Stimulated activated CD4-positive, alpha-beta T cell treated with anti-CD3 and anti-CD28 coated beads, TNF-alpha, amount 100 ng/mL, for 4 hours (primary cell): Measurements from ENCODE around the gene ACSF3.
"Not testable (repeated sequence)": the region's sequence is repeated elsewhere in the genome, so short reads cannot be mapped to it uniquely, and the experiment has no call there.

Source experiments
- DNase-seq, 3 experiments: peaks; one replicate each; pipeline ENCODE4 v3.0.0-alpha.2; 2020; ENCODE audit warnings: low read depth in 3 of 3

ACSF3 gene

DNA sequence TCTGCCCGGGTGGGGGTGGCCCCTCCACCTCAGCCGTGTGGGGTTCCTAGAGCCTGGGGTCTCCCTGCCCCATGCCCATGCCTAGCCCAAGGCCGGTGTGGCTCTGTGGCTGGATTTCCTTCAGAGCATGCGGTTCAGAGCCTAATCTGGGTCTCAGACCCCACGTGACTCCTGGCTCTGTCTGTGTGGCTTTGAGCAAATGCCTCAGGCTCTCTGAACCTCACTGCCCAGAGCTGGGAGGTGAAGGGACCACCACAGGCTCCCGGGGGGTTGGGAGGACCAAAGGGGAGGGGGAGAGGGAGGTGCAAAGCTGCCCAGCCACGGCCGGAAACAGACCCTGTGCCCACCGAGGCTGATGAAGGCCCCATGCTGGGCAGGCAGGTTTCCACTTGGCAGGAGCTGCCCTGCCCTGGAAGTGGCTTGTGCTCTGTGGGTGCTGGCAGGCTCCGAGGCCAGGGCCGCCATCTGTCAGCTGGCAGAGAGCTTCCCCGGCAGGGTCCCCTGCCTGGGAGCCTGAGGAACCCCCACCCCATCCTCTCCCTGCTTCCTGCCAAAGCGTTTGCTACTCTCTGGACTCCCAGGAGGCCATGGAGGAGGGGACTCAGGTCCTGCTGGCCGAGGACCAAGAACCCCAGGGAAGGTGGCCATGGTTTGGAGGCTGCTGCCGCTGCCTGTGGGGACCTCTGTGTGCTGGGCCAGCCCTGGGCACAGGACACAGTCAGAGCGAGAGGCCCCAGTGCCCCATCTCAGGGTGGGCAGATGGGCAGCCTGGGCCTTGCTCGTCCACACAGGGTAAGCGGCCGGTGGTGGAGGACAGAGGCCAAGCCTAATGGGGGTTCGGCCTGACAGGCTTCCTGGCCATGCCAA lies 81.9 kb downstream of the ACSF3 start:
- DNase-seq: no peak

DNA sequence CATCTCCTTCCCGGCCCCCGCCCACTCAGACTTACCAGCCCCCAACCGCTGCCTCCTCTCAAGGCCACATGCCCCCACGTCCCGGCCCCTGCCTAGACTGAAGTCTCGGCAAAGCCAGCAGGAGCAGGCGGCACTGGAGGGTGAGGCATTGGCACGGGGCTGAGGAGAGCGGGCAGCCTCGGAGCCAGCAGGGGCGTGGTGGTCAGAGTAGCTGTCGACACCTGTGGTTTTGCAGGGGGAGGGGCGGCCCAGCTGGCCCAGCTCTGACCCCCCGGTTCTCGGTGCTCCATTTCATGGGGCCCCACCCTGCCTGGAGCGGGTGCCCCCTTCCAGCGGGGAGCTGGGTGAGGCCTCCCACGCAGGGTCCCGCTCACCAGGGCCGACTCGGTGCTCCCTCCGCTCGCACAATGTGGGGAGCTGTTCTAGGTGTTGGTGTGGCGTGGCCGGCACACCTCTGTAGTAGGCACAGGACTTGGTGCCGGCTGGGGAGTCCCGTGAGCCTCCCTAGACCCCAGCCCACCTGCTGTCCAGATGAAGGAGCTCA lies 82.6 kb downstream of the ACSF3 start:
- no peak for DNase-seq

DNA sequence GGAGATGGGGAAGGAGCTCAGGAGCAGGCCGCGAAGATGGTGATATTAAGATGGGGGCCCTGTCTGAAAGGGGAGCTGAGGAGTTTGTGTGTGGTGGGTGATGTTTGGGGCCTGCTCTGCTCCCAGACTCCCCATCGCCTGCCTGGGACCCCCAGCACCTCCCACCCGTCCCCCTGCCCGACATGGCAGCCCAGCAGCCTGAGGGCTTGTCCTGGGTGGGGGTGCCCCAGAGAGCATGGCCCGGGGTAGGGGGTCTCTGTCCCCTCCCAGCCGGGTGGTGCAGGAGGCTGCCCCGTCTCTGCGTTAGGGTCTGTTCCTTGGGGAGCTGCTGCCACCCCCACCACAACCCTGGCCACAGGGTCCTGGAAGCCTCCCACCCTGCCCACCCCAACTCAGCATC lies 83.1 kb downstream of the ACSF3 start:
- no peak for DNase-seq

DNA sequence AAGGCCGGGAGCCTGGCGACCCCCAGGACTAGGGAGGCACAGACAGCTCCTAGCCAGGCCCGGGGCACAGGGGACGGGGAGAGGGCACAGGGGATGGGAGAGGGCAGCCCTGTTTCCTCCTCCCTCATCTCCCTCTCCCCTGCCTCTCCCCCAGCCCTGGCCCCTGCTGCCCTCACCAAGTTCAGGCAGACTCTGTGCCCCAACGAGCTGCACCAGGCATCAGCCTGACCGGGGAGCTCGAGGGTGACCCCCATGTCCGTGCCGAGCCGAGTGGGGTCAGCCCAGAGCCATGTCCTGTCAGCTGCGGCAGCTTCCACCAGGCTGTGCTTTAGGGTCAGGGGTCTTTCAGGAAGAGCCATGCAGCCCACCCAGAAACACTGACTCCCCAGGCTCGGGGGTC lies 83.8 kb downstream of the ACSF3 start:
- no peak for DNase-seq

DNA sequence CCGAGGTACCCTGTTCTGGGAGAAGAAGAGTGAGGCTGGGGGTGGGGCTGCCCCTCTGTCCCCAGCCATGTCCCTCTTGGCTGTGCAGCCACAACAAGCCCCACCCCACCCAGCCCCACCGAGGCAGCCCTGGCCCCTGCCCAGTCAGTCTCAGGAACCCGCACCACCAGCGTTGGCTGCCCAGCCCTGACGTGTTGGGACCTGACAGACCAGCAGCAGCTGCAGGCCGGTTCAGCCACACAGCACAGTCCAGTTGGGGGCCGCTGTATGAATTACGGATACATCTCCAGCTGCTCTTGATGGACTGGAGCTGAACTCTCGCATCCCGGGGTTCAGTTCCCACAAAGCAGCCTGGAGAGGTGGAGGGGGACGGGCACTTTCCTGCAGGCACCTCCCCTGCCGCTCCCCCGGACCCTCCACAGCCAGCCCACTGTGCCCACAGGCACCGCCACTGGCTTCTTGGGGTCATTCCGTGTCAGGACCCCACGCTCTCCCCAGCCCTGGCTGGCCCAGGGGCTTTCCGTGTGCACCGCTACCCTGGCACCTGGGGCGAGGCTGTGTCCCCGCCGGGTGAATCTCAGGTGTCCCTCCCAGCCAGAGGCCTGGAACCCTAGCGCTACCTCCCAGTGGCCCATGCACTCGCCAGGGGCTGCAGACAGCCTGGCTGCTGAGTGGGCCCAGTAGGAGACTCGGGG lies 84.9 kb downstream of the ACSF3 start:
- DNase-seq: no peak

DNA sequence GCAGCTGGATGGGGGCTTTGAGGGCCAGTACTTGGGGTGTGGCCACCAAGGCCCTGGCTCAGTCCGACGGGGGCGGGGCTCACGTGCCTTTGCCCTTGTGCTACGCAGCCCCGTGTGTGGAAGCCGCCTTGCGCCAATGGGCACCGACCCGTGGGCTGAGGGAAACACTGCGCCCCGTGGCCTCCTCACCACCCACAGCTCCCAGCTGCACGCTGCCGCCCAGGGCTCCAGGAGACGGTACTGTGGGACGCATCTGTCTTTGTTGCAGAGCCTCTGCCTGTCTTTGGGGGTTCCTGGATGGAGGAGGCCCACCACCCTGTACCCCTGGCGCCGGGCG lies 85.5 kb downstream of the ACSF3 start:
- no peak for DNase-seq

DNA sequence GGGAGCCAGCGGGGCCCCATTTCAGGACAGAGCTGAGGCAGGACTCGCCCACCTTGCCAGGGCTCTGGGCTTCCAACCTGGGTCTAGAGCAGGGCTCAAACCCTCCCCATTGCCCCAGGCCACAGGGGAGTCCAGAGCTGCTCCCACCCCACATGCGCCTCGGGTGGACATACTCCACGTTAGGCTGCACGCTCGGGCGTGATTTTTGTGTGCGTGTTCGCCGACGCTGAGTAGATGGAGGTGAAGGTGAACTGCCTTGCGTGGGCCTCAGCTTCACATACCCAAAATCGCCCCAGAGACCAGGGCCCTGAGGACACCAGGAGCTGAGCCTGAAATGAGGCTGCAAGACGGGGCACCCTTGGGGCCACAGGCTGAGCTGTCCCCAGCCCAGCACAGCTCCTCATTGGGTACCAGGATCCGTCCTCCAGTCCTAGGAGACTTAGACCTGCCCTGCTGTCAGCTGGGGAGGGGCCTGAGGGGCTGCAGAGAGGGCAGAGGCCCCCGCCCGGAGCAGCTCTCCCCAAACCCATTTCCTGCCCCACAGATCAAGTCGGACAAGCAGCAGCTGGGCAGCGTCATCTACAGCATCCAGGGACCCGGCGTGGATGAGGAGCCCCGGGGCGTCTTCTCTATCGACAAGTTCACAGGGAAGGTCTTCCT lies 86.1 kb downstream of the ACSF3 start:
- no peak for DNase-seq

DNA sequence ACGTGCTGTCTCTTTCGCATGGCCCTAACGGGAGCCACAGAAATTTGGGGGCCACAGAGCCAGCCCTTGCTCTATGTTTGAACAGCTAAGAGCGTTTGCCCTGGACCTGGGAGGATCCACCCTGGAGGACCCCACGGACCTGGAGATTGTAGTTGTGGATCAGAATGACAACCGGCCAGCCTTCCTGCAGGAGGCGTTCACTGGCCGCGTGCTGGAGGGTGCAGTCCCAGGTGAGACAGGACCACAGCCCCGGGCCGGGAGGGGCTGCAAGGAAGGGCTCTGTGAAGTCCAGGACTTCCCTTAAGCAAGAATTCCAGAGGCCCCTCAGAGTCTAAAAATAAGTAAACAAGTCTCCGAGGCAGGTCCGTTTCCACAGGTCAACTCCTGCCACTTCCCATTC lies 89.8 kb downstream of the ACSF3 start:
- no peak for DNase-seq

DNA sequence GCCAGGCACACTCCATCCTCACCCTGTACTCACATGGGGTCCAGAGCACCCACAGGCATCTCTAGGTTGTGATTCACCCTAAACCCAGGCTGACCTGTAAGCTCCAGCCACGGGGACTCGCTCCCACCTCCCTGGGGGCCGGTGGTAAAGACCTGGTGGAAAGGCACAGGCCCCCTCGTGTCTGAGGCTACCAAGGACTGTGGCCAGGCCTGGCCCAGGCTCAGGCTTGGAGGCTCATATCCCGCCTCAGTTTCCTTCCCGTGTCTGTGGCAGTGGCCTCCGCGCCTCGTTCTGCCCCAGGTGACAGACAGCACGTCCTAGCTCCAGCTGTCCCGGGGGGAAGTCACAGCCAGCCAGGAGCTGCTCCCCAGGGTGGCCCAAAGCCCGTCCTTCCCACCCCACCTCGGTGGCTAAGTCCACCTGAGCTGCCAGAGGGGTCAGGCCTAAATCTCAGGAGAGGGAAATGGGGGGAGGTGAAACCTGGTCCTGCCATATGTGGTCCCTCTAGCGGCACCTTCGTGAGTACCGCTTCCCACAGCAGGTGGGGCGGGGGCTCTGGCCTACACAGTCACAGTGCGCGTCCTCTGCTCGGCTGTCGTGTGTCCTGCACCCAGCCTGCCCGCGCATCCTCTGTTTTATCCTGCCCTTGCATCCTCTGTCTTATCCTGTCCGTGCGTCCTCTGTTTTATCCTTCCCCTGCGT lies 90.5 kb downstream of the ACSF3 start:
- no peak for DNase-seq

DNA sequence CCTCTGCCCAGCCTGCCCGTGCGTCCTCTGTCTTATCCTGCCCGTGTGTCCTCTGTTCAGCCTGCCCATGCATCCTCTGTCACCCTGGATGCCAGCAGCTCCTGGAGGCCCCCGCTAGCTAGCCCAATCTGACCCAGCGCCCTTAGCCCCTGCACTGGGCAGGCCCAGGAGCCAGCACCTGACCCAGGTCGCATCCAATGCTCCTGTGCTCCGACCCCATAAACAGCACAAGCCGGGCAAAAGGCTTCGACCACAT lies 91.0 kb downstream of the ACSF3 start:
- DNase-seq: no peak

DNA sequence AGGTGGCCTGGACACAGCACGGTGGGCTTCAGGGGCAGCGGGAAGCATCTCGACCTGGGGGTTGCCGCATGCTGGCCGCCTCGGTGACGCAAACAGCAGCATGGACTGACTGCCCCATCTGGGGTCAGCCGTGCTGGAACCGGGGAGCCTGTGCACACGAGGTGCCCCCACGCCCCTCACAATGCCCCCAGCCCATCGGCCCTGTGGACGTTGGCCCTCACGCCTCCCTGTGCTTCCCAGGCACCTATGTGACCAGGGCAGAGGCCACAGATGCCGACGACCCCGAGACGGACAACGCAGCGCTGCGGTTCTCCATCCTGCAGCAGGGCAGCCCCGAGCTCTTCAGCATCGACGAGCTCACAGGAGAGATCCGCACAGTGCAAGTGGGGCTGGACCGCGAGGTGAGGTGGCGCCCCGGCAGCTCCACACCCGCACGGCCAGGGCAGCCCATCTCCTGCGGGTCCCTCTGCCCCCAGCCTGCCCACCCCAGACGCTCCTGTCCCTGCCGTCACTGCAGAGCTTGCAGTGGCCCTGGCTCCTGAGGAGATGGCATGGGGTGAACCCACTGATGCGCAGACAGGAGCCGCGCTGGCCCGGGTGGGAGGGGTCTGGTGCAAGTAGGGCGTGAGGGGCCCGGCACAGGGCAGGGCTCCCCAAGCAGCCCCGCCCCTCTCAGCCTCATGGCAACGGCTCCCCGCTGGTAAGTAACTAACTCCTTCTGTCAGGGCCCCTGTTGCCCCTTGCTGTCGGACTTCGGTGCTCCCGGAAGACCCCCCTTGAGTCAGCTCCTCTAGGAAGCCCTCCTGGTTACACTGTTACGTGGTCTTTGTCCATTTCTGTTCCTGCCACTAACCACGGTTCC lies 91.5 kb downstream of the ACSF3 start:
- no peak for DNase-seq

DNA sequence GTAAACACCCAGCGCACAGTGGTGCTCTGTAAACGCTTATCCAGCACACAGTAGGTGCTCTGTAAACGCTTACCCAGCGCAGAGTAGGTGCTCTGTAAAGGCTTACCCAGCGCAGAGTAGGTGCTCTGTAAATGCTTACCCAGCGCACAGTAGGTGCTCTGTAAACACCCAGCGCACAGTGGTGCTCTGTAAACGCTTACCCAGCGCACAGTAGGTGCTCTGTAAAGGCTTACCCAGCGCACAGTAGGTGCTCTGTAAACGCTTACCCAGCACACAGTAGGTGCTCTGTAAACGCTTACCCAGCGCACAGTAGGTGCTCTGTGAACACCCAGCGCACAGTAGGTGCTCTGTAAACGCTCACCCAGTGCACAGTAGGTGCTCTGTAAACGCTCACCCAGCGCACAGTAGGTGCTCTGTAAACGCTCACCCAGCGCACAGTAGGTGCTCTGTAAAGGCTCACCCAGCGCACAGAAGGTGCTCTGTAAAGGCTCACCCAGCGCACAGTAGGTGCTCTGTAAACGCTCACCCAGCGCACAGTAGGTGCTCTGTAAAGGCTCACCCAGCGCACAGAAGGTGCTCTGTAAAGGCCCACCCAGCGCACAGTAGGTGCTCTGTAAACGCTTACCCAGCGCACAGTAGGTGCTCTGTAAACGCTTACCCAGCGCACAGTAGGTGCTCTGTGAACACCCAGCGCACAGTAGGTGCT lies 92.4 kb downstream of the ACSF3 start:
- not testable (repeated sequence) for DNase-seq

DNA sequence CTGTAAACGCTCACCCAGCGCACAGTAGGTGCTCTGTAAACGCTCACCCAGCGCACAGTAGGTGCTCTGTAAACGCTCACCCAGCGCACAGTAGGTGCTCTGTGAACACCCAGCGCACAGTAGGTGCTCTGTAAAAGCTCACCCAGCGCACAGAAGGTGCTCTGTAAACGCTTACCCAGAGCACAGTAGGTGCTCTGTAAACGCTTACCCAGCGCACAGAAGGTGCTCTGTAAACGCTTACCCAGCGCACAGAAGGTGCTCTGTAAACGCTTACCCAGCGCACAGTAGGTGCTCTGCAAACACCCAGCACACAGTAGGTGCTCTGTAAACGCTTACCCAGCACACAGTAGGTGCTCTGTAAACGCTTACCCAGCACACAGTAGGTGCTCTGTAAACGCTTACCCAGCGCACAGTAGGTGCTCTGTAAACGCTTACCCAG lies 93.0 kb downstream of the ACSF3 start:
- DNase-seq: not testable (repeated sequence)

DNA sequence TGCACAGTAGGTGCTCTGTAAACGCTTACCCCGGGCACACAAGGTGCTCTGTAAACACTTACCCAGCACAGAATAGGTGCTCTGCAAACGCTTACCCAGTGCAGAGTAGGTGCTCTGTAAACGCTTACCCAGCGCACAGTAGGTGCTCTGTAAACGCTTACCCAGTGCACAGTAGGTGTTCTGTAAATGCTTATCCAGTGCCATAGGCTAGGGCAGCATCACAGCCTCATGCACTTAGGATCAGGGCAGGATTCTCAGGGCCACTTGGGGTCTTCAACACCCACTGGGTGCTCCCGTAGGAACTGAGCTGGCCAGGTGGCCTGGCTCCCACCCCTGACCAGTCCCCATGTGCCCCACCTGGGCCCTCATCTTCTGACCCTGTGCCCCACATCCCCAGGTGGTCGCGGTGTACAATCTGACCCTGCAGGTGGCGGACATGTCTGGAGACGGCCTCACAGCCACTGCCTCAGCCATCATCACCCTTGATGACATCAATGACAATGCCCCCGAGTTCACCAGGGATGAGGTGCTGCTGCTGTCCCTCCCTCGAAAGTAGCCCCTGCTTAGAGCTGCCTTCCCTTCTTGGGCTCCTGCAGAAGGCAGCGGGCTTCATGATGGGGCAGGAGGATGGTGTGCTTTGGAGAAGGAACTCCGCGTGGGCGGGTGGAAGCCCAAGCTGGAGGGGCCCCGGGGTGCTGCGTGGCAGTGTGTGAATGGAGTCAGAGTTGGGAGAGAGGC lies 93.5 kb downstream of the ACSF3 start:
- no peak for DNase-seq

DNA sequence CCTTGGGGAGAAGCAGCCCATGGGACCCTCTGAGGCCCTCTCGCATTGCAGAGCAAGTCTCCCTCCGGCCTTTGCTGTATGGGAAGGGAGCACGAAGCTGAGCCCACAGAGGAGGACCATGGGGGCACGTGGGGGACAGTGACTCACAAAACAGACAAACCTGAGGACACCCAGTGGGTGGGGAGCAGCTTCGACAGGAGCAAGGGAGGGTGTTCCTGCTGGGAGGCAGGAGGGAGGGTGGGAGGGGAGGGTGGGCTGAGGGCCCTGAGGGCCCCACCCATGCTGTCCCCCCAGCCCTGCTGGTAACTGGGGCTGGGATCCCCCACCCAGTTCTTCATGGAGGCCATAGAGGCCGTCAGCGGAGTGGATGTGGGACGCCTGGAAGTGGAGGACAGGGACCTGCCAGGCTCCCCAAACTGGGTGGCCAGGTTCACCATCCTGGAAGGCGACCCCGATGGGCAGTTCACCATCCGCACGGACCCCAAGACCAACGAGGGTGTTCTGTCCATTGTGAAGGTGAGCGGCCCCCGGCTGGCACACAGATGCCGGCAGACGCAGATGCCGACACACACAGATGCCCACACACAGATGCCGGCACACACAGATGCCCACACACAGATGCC lies 94.2 kb downstream of the ACSF3 start:
- no peak for DNase-seq

DNA sequence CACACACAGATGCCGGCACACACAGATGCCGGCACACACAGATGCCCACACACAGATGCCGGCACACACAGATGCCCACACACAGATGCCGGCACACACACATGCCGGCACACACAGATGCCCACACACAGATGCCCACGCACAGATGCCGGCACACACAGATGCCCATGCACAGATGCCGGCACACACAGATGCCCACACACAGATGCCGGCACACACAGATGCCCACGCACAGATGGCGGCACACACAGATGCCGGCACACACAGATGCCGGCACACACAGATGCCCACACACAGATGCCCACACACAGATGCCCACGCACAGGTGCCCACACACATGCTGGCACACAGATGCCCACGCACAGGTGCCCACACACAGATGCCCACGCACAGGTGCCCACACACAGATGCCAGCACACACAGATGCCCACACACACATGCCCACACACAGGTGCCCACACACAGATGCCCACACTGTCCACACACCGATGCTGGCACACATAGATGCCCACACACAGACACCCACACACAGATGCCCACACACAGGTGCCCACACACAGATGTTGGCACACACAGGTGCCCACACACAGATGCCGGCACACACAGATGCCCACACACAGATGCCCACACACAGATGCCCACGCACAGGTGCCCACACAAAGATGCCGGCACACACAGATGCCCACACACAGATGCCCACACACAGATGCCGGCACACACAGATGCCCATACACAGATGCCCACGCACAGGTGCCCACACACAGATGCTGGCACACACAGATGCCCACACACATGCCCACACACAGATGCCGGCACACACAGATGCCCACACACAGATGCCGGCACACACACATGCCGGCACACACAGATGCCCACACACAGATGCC lies 95.1 kb downstream of the ACSF3 start:
- not testable (repeated sequence) for DNase-seq

DNA sequence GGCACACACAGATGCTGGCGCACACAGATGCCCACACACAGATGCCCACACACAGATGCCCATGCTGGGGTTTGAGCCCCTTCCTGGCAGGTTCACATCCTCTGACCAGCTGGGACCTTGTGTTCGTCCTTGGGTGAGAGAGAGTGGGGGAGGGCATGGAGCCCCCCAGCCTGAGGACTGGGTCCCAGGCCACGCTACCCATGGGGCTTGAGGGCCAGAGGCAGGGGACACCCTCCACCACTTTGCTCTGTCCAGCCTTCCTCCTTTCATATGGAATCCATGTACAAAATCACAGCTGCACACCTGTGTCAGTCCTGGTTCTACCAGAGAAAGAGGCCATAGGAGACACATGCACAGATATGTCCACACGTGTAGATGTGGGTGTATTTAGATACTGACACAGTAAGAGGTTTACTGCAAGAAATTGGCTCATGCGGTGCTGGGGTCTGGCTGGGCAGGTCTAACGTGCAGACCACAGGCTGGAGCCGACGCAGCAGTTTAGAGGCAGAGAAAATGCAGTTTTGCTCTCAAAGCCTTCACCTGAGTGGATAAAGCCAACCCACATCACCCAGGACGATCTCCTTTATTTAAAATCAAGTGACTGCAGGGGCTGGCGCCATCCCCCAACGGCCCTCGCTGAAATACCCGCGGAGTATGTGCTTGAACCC lies 95.8 kb downstream of the ACSF3 start:
- DNase-seq: no peak
